Panc1 (cell line): ENCODE results near the gene RING1.

ENCODE experiments used
- POLR2AphosphoS5 ChIP-seq: IDR thresholded peaks from 2 replicates; pipeline ENCODE4 v1.6.1; 2012; ENCODE audit warnings: mild to moderate bottlenecking, low read depth, low read length, moderate library complexity
- TF ChIP-seq, protein P1 (sequence below): fragments of 450-650 bp; IDR thresholded peaks from 2 replicates; pipeline ENCODE4 v1.5.1; 2017; ENCODE audit warnings: mild to moderate bottlenecking

DNA sequence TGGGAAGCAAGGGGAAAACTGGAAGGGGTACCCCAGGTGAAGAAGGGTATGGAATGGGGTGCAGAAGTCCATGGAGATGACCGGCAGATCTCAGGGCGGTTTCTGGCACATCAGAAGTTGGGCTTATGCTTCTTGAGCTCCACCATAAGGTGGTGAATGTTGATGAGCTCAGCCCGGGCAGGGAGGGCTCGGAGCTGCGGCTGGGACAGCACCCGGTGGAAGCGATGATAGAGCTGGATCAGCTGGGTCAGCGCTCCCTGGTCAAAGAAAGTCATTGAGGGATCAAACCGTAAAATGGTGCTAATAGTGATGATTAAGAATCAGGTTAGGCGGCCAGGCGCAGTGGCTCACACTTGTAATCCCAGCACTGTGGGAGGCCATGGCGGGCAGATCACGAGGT lies 42.4 kb downstream of the RING1 start:
- TF ChIP-seq POLR2AphosphoS5: no peak
- TF ChIP-seq, protein P1, sequence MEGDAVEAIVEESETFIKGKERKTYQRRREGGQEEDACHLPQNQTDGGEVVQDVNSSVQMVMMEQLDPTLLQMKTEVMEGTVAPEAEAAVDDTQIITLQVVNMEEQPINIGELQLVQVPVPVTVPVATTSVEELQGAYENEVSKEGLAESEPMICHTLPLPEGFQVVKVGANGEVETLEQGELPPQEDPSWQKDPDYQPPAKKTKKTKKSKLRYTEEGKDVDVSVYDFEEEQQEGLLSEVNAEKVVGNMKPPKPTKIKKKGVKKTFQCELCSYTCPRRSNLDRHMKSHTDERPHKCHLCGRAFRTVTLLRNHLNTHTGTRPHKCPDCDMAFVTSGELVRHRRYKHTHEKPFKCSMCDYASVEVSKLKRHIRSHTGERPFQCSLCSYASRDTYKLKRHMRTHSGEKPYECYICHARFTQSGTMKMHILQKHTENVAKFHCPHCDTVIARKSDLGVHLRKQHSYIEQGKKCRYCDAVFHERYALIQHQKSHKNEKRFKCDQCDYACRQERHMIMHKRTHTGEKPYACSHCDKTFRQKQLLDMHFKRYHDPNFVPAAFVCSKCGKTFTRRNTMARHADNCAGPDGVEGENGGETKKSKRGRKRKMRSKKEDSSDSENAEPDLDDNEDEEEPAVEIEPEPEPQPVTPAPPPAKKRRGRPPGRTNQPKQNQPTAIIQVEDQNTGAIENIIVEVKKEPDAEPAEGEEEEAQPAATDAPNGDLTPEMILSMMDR: no peak
